OCI-LY1 (cell line): Measurements from ENCODE around the gene COG7.

Experiments
- H2AFZ ChIP-seq: fragments of 200-600 bp; sonication (generic), shearing (Covaris generic); 2 replicates; pipeline ENCODE4 v1.6.0; 2014; ENCODE audit warnings: antibody characterized with exemption, mild to moderate bottlenecking, low read length
- H3F3A ChIP-seq: fragments of 200-600 bp; sonication (generic), shearing (Covaris generic); 2 replicates; pipeline ENCODE4 v1.6.0; 2014; ENCODE audit warnings: mild to moderate bottlenecking, antibody characterized with exemption, low read length, moderate library complexity; ENCODE audit not compliant: insufficient read depth
- H3K27ac ChIP-seq: fragments of 200-600 bp; sonication (generic); 2 replicates; pipeline ENCODE4 v1.5.1; 2014; ENCODE audit warnings: low read length, mixed run types, mild to moderate bottlenecking, low read depth; ENCODE audit not compliant: poor library complexity, severe bottlenecking
- H3K27me3 ChIP-seq: fragments of 200-600 bp; sonication (generic); 2 replicates; pipeline ENCODE4 v1.6.0; 2014; ENCODE audit warnings: antibody characterized with exemption, mild to moderate bottlenecking, low read length, moderate library complexity; ENCODE audit not compliant: insufficient read depth
- H3K36me3 ChIP-seq: fragments of 200-600 bp; sonication (generic); 2 replicates; pipeline ENCODE4 v1.6.1; 2014; ENCODE audit warnings: mild to moderate bottlenecking, antibody characterized with exemption, low read length, moderate library complexity, mixed read lengths; ENCODE audit not compliant: insufficient read depth
- H3K4me1 ChIP-seq: fragments of 200-600 bp; sonication (generic); 2 replicates; pipeline ENCODE4 v1.5.1; 2014; ENCODE audit warnings: mild to moderate bottlenecking, low read length, moderate library complexity; ENCODE audit not compliant: insufficient read depth, severe bottlenecking
- H3K4me2 ChIP-seq: fragments of 200-600 bp; sonication (generic), shearing (Covaris generic); 2 replicates; pipeline ENCODE4 v1.6.1; 2014; ENCODE audit warnings: low read length
- H3K4me3 ChIP-seq: fragments of 200-600 bp; sonication (generic); 2 replicates; pipeline ENCODE4 v1.5.1; 2014; ENCODE audit warnings: low read length, low read depth, mild to moderate bottlenecking, mixed read lengths; ENCODE audit not compliant: poor library complexity, severe bottlenecking
- H3K79me2 ChIP-seq: fragments of 200-600 bp; shearing (Covaris generic); 2 replicates; pipeline ENCODE4 v1.6.1; 2016; ENCODE audit warnings: mixed run types, low read length, mixed read lengths; ENCODE audit not compliant: insufficient read depth
- H3K9ac ChIP-seq: fragments of 200-600 bp; sonication (generic), shearing (Covaris generic); 2 replicates; pipeline ENCODE4 v1.6.1; 2014; ENCODE audit warnings: mild to moderate bottlenecking, low read length, mixed read lengths
- H3K9me2 ChIP-seq: fragments of 200-600 bp; sonication (generic), shearing (Covaris generic); 2 replicates; pipeline ENCODE4 v1.6.1; 2014; ENCODE audit warnings: low read depth, mild to moderate bottlenecking, low read length, mixed read lengths
- H3K9me3 ChIP-seq: fragments of 200-600 bp; shearing (Covaris generic); 2 replicates; pipeline ENCODE4 v1.6.1; 2014; ENCODE audit warnings: low read length, mixed read lengths
- H4K20me1 ChIP-seq: fragments of 200-600 bp; sonication (generic), shearing (Covaris generic); 2 replicates; pipeline ENCODE4 v1.6.0; 2016; ENCODE audit warnings: mild to moderate bottlenecking, low read length; ENCODE audit not compliant: insufficient read depth
- EZH2 ChIP-seq: fragments of 200-600 bp; sonication (generic), shearing (Covaris generic); IDR thresholded peaks from 2 replicates; pipeline ENCODE4 v1.8.0; 2017; ENCODE audit warnings: borderline replicate concordance, mixed run types, mild to moderate bottlenecking, antibody characterized with exemption, low read length, moderate library complexity, mixed read lengths
- TF ChIP-seq, protein P1 (sequence below): fragments of 200-600 bp; sonication (generic), shearing (Covaris generic); IDR thresholded peaks from 2 replicates; pipeline ENCODE4 v1.5.1; 2017; ENCODE audit warnings: mild to moderate bottlenecking, antibody characterized with exemption, low read length, moderate library complexity, mixed read lengths

The COG7 gene

GRCh38 chr16:23409522-23409921, 43.5 kb downstream of the COG7 start:
- H3K4me3 ChIP-seq: no peak overlapping the region
- H3F3A ChIP-seq: no peaks in the 10 kb centered on the region
- no peaks in the 10 kb centered on the region for H3K4me1 ChIP-seq
- no peaks in the 10 kb centered on the region for H3K79me2 ChIP-seq
- no peaks in the 10 kb centered on the region for H3K27me3 ChIP-seq
- no peak overlapping the region for H2AFZ ChIP-seq
- H3K4me2 ChIP-seq: no peak overlapping the region
- peaks cover 24% of the 10 kb centered on the region for H3K36me3 ChIP-seq
- H3K9ac ChIP-seq: no peak overlapping the region
- H4K20me1 ChIP-seq: no peaks in the 10 kb centered on the region
- TF ChIP-seq, protein P1, sequence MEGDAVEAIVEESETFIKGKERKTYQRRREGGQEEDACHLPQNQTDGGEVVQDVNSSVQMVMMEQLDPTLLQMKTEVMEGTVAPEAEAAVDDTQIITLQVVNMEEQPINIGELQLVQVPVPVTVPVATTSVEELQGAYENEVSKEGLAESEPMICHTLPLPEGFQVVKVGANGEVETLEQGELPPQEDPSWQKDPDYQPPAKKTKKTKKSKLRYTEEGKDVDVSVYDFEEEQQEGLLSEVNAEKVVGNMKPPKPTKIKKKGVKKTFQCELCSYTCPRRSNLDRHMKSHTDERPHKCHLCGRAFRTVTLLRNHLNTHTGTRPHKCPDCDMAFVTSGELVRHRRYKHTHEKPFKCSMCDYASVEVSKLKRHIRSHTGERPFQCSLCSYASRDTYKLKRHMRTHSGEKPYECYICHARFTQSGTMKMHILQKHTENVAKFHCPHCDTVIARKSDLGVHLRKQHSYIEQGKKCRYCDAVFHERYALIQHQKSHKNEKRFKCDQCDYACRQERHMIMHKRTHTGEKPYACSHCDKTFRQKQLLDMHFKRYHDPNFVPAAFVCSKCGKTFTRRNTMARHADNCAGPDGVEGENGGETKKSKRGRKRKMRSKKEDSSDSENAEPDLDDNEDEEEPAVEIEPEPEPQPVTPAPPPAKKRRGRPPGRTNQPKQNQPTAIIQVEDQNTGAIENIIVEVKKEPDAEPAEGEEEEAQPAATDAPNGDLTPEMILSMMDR: no peak
- TF ChIP-seq EZH2: no peak
- no peak overlapping the region for H3K27ac ChIP-seq
- no peaks in the 10 kb centered on the region for H3K9me2 ChIP-seq
- no peaks in the 10 kb centered on the region for H3K9me3 ChIP-seq

GRCh38 chr16:23408823-23409298, 44.1 kb downstream of the COG7 start:
- H3K4me3 ChIP-seq: no peak overlapping the region
- TF ChIP-seq, protein P1: no peak
- TF ChIP-seq EZH2: no peak
- H3K79me2 ChIP-seq: no peaks in the 10 kb centered on the region
- H3K27ac ChIP-seq: no peak overlapping the region
- H3F3A ChIP-seq: no peaks in the 10 kb centered on the region
- H4K20me1 ChIP-seq: no peaks in the 10 kb centered on the region
- H3K9me2 ChIP-seq: no peaks in the 10 kb centered on the region
- no peak overlapping the region for H2AFZ ChIP-seq
- no peak overlapping the region for H3K4me2 ChIP-seq
- H3K9ac ChIP-seq: no peak overlapping the region
- H3K36me3 ChIP-seq: peaks cover 26% of the 10 kb centered on the region
- no peaks in the 10 kb centered on the region for H3K27me3 ChIP-seq
- no peaks in the 10 kb centered on the region for H3K9me3 ChIP-seq
- H3K4me1 ChIP-seq: no peaks in the 10 kb centered on the region

DNA sequence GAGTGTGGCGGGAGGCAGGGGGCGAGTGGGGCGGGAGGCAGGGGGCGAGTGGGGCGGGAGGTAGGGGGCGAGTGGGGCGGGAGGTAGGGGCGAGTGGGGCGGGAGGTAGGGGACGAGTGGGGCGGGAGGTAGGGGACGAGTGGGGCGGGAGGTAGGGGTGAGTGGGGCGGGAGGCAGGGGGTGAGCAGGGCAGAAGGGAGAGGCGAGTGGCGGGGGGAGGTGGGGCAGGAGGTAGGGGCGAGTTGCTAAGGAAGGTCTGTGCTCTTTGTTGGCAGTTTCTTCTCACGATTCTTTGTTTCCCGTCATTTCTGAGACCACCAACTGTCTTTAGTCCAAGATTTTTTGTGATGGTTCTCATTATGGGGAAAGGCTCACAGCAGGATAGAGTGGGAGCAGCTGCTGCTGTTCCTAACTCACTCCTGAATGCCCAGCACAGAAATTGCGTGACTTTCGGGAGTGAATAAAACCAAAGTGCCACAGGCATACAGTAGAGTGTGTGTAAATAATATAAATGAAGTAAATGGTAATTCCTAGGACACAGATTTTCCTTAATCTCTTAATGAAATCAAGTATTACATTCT, 44.7 kb downstream of the COG7 start:
- TF ChIP-seq, protein P1: no peak
- no peak for TF ChIP-seq EZH2
- Histone ChIP-seq H2AFZ (no peak overlapping the region), H3K4me1 (no peaks in the 10 kb centered on the region), H3K36me3 (peaks cover 27% of the 10 kb centered on the region), H3K9ac (no peak overlapping the region), H4K20me1 (no peaks in the 10 kb centered on the region), H3K4me3 (no peak overlapping the region), H3F3A (no peaks in the 10 kb centered on the region), H3K9me3 (no peaks in the 10 kb centered on the region), H3K79me2 (no peaks in the 10 kb centered on the region), H3K27me3 (no peaks in the 10 kb centered on the region), H3K4me2 (no peak overlapping the region), H3K9me2 (no peaks in the 10 kb centered on the region), H3K27ac (no peak overlapping the region)
